SK-N-SH (cell line): ENCODE data around the gene OBP2A.

Experiments used
- EP300 ChIP-seq, 2 experiments: IDR thresholded peaks; 2 replicates each; pipeline versions ENCODE4 v1.4.0 to v1.6.1; 2012; ENCODE audit warnings: borderline replicate concordance in 1 of 2, low read depth in 1 of 2, low read length in 1 of 2
- FOXM1 ChIP-seq: IDR thresholded peaks from 2 replicates; pipeline ENCODE4 v1.4.0; 2012; ENCODE audit warnings: low read depth, mild to moderate bottlenecking
- MEF2A ChIP-seq: IDR thresholded peaks from 2 replicates; pipeline ENCODE4 v1.4.0; 2012; ENCODE audit warnings: low read depth, borderline replicate concordance
- POLR2AphosphoS5 ChIP-seq: IDR thresholded peaks from 2 replicates; pipeline ENCODE4 v1.6.1; 2012; ENCODE audit warnings: low read depth, low read length
- RAD21 ChIP-seq: IDR thresholded peaks from 2 replicates; pipeline ENCODE4 v1.6.1; 2012; ENCODE audit warnings: mild to moderate bottlenecking, low read length
- RXRA ChIP-seq: IDR thresholded peaks from 2 replicates; pipeline ENCODE4 v1.4.0; 2012; ENCODE audit warnings: low read depth, mild to moderate bottlenecking, borderline replicate concordance
- SIN3A ChIP-seq: IDR thresholded peaks from 2 replicates; pipeline ENCODE4 v1.6.1; 2012; ENCODE audit warnings: low read depth, mild to moderate bottlenecking, low read length, moderate library complexity, borderline replicate concordance
- TEAD4 ChIP-seq: IDR thresholded peaks from 2 replicates; pipeline ENCODE4 v1.4.0; 2012; ENCODE audit warnings: mild to moderate bottlenecking, borderline replicate concordance; ENCODE audit not compliant: insufficient read depth
- YY1 ChIP-seq: IDR thresholded peaks from 2 replicates; pipeline ENCODE4 v1.4.0; 2012; ENCODE audit warnings: low read depth, mild to moderate bottlenecking
- TF ChIP-seq, protein P1 (sequence below): IDR thresholded peaks from 2 replicates; pipeline ENCODE4 v1.6.1; 2012; ENCODE audit warnings: mild to moderate bottlenecking, low read depth, low read length, moderate library complexity
- TF ChIP-seq, protein P2 (sequence below): IDR thresholded peaks from 2 replicates; pipeline ENCODE4 v1.4.0; 2012; ENCODE audit warnings: low read depth
- TF ChIP-seq, protein P3 (sequence below): fragments of 200-600 bp; sonication (generic); IDR thresholded peaks from 2 replicates; pipeline ENCODE4 v1.6.1; 2017; ENCODE audit warnings: antibody characterized with exemption, mild to moderate bottlenecking, moderate library complexity

DNA sequence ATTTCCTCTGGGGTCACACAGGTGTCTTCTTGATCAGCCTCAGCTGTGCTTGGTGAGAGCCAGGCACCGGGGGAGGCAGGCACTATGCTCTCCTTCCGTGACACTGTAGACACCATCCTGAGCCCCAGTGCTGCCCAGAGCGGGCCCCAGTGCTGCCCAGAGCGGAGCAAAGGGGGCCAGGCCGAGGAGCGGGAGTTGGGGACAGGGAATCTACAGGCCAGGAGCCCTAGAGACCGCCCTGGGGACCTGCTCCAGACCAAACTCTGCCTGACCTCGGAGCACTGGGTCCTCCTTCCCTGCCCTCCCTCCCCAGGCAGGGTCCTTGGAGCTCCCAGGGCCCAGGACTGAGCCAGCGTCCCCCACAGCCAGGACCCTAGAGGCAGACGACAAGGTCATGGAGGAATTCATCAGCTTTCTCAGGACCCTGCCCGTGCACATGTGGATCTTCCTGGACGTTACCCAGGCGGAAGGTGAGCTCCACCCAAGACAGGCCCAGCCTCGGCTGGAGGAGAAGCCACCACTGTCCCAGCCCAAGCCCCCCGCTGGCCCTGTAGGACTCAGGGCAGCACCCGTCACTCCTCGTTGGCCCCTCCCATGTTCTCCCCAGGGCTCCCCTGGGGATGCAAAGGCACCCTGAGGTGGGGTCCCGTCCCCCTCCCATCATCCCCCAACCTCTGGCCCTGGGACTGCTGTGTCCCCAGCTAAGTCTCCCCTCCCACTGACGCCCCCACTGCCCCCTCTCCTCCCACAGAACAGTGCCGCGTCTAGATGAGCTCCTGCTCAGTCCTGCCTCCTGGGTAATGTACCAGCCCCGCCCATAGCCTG lies 45.8 kb downstream of the OBP2A start:
- TF ChIP-seq, protein P1, sequence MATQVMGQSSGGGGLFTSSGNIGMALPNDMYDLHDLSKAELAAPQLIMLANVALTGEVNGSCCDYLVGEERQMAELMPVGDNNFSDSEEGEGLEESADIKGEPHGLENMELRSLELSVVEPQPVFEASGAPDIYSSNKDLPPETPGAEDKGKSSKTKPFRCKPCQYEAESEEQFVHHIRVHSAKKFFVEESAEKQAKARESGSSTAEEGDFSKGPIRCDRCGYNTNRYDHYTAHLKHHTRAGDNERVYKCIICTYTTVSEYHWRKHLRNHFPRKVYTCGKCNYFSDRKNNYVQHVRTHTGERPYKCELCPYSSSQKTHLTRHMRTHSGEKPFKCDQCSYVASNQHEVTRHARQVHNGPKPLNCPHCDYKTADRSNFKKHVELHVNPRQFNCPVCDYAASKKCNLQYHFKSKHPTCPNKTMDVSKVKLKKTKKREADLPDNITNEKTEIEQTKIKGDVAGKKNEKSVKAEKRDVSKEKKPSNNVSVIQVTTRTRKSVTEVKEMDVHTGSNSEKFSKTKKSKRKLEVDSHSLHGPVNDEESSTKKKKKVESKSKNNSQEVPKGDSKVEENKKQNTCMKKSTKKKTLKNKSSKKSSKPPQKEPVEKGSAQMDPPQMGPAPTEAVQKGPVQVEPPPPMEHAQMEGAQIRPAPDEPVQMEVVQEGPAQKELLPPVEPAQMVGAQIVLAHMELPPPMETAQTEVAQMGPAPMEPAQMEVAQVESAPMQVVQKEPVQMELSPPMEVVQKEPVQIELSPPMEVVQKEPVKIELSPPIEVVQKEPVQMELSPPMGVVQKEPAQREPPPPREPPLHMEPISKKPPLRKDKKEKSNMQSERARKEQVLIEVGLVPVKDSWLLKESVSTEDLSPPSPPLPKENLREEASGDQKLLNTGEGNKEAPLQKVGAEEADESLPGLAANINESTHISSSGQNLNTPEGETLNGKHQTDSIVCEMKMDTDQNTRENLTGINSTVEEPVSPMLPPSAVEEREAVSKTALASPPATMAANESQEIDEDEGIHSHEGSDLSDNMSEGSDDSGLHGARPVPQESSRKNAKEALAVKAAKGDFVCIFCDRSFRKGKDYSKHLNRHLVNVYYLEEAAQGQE, result no peak
- TF ChIP-seq, protein P2, sequence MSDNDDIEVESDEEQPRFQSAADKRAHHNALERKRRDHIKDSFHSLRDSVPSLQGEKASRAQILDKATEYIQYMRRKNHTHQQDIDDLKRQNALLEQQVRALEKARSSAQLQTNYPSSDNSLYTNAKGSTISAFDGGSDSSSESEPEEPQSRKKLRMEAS, result no peak
- no peak for TF ChIP-seq RAD21
- TF ChIP-seq, protein P3, sequence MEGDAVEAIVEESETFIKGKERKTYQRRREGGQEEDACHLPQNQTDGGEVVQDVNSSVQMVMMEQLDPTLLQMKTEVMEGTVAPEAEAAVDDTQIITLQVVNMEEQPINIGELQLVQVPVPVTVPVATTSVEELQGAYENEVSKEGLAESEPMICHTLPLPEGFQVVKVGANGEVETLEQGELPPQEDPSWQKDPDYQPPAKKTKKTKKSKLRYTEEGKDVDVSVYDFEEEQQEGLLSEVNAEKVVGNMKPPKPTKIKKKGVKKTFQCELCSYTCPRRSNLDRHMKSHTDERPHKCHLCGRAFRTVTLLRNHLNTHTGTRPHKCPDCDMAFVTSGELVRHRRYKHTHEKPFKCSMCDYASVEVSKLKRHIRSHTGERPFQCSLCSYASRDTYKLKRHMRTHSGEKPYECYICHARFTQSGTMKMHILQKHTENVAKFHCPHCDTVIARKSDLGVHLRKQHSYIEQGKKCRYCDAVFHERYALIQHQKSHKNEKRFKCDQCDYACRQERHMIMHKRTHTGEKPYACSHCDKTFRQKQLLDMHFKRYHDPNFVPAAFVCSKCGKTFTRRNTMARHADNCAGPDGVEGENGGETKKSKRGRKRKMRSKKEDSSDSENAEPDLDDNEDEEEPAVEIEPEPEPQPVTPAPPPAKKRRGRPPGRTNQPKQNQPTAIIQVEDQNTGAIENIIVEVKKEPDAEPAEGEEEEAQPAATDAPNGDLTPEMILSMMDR, result no peak
- TF ChIP-seq FOXM1, result no peak
- no peak for TF ChIP-seq EP300 (IDR thresholded peaks at IDR 0.05; ENCODE audit: borderline replicate concordance in 1 of 2, low read depth in 1 of 2, low read length in 1 of 2)
- no peak for TF ChIP-seq POLR2AphosphoS5
- TF ChIP-seq TEAD4, result no peak
- TF ChIP-seq MEF2A, result no peak
- no peak for TF ChIP-seq RXRA
- TF ChIP-seq YY1, result no peak
- TF ChIP-seq SIN3A, result no peak
